H1 (cell line): ENCODE measurements around the gene ATP8B2. TPM values are rescaled to one million over a fixed set of nuclear protein-coding genes. Genes with fewer than 3 reads are reported as not detected.

Source experiments
- CTCF ChIA-PET: fragments of 300-600 bp; sonication (Branson Sonifier 250); formaldehyde crosslinking; loops from one replicate; lab custom pipeline; 2021; ENCODE audit not compliant: partially characterized antibody; lab: Charles Lee
- POLR2A ChIA-PET: fragments of 300-600 bp; sonication (Branson Sonifier 250); formaldehyde crosslinking; loops from one replicate; lab custom pipeline; 2021; ENCODE audit warnings: inconsistent platforms; ENCODE audit not compliant: partially characterized antibody; lab: Charles Lee
- DNase-seq, 2 experiments: peaks; one replicate each; pipeline versions ENCODE4 v3.0.0 to v3.0.0-alpha.2; 2010 to 2022; ENCODE audit warnings: low spot score in 2 of 2, low read depth in 1 of 2, mixed read lengths in 1 of 2
- FAIRE-seq: peaks from 2 replicates; lab custom pipeline; 2011; peaks lifted over from hg19 to GRCh38; lab: Jason Lieb, UNC
- H2AFZ ChIP-seq: 2 replicates; pipeline ENCODE4 v1.8.1; 2012; ENCODE audit warnings: low read length, inconsistent platforms
- H2AK5ac ChIP-seq: 2 replicates; pipeline ENCODE4 v1.6.1; 2013; ENCODE audit warnings: low read depth, low read length
- H2BK120ac ChIP-seq: replicated peaks from 2 replicates; pipeline ENCODE3; 2013; ENCODE audit warnings: low read depth, low read length, inconsistent platforms
- H2BK12ac ChIP-seq: 2 replicates; pipeline ENCODE4 v1.6.1; 2013; ENCODE audit warnings: low read depth, low read length
- H2BK15ac ChIP-seq: 2 replicates; pipeline ENCODE4 v1.6.1; 2013; ENCODE audit warnings: low read length
- H2BK20ac ChIP-seq: 2 replicates; pipeline ENCODE4 v1.6.1; 2013; ENCODE audit warnings: low read length
- H2BK5ac ChIP-seq: 2 replicates; pipeline ENCODE4 v1.6.1; 2013; ENCODE audit warnings: low read depth, low read length
- H3K14ac ChIP-seq: 2 replicates; pipeline ENCODE4 v1.6.1; 2013; ENCODE audit warnings: inconsistent platforms; ENCODE audit not compliant: insufficient read length
- H3K18ac ChIP-seq: 2 replicates; pipeline ENCODE4 v1.6.1; 2013; ENCODE audit warnings: low read length; ENCODE audit errors: extremely low read depth
- H3K23ac ChIP-seq: 2 replicates; pipeline ENCODE4 v1.6.1; 2013; ENCODE audit warnings: inconsistent platforms; ENCODE audit not compliant: insufficient read length
- H3K23me2 ChIP-seq: 2 replicates; pipeline ENCODE4 v1.6.1; 2013; ENCODE audit warnings: low read depth, low read length
- H3K27ac ChIP-seq: 2 replicates; pipeline ENCODE4 v1.6.1; 2011; ENCODE audit warnings: low read depth, low read length, inconsistent platforms
- H3K27me3 ChIP-seq, 4 experiments: replicated peaks in 1 of 4; 1 replicate in 1 of 4; 2 replicates in 3 of 4; pipeline versions ENCODE4 v1.6.1 to v1.8.1; 2011 to 2013; ENCODE audit warnings: low read length in 3 of 4, mild to moderate bottlenecking in 3 of 4, inconsistent platforms in 2 of 4, mixed read lengths in 2 of 4, moderate library complexity in 1 of 4; ENCODE audit not compliant: control insufficient read depth in 3 of 4, insufficient read depth in 3 of 4; ENCODE audit errors: extremely low read depth in 1 of 4
- H3K36me3 ChIP-seq, 4 experiments: 2 replicates each; pipeline versions ENCODE4 v1.6.1 to v1.8.1; 2011 to 2013; ENCODE audit warnings: mild to moderate bottlenecking in 4 of 4, low read length in 3 of 4, moderate library complexity in 2 of 4, control low read depth in 1 of 4, inconsistent platforms in 1 of 4; ENCODE audit not compliant: insufficient read depth in 4 of 4, control insufficient read depth in 2 of 4
- H3K4ac ChIP-seq: replicated peaks from 2 replicates; pipeline ENCODE3; 2013; ENCODE audit warnings: low read length, low read depth, mixed read lengths, inconsistent platforms; ENCODE audit not compliant: insufficient read length
- H3K4me1 ChIP-seq, 4 experiments: replicated peaks in 1 of 4; 1 replicate in 1 of 4; 2 replicates in 3 of 4; pipeline versions ENCODE4 v1.6.1 to v1.8.1; 2011 to 2013; ENCODE audit warnings: low read length in 3 of 4, inconsistent platforms in 2 of 4, mixed read lengths in 1 of 4; ENCODE audit not compliant: insufficient read depth in 4 of 4, control insufficient read depth in 3 of 4
- H3K4me2 ChIP-seq, 2 experiments: 2 replicates each; pipeline versions ENCODE4 v1.6.1 to v1.8.1; 2011 to 2013; ENCODE audit warnings: low read depth in 2 of 2, low read length in 2 of 2, control low read depth in 1 of 2, inconsistent platforms in 1 of 2, mild to moderate bottlenecking in 1 of 2; ENCODE audit not compliant: insufficient read depth in 1 of 2
- H3K4me3 ChIP-seq, 4 experiments: fragments of 200-600, 300-600 bp in 1 of 4; sonication (generic), shearing (Covaris generic), sonication (Bioruptor Twin) in 1 of 4; 2 replicates each; pipeline versions ENCODE4 v1.5.1 to v1.8.1; 2011 to 2016; ENCODE audit warnings: low read length in 4 of 4, low read depth in 3 of 4, control low read depth in 2 of 4, inconsistent platforms in 2 of 4, mild to moderate bottlenecking in 2 of 4, mixed read lengths in 1 of 4, moderate library complexity in 1 of 4; ENCODE audit not compliant: insufficient read depth in 2 of 4; ENCODE audit errors: extremely low read depth in 1 of 4
- H3K56ac ChIP-seq: replicated peaks from 2 replicates; pipeline ENCODE3; 2013; ENCODE audit warnings: low read depth, mild to moderate bottlenecking, mixed read lengths, low read length, inconsistent platforms; ENCODE audit not compliant: insufficient read length
- H3K79me1 ChIP-seq: 2 replicates; pipeline ENCODE4 v1.6.1; 2013; ENCODE audit warnings: low read depth, low read length, control low read depth
- H3K79me2 ChIP-seq, 2 experiments: 2 replicates each; pipeline versions ENCODE4 v1.6.1 to v1.8.1; 2012 to 2013; ENCODE audit warnings: low read length in 2 of 2, mild to moderate bottlenecking in 2 of 2, inconsistent platforms in 1 of 2; ENCODE audit not compliant: insufficient read depth in 2 of 2, control insufficient read depth in 1 of 2
- H3K9ac ChIP-seq, 4 experiments: replicated peaks in 1 of 4; 1 replicate in 1 of 4; 2 replicates in 3 of 4; pipeline versions ENCODE4 v1.6.1 to v1.8.1; 2011 to 2013; ENCODE audit warnings: low read depth in 3 of 4, low read length in 3 of 4, control low read depth in 2 of 4, mild to moderate bottlenecking in 2 of 4, moderate library complexity in 2 of 4, inconsistent platforms in 1 of 4; ENCODE audit errors: extremely low read depth in 1 of 4
- H3K9me3 ChIP-seq, 2 experiments: 2 replicates each; pipeline versions ENCODE4 v1.6.1 to v1.8.1; 2012 to 2013; ENCODE audit warnings: mild to moderate bottlenecking in 2 of 2, moderate library complexity in 2 of 2, control low read depth in 1 of 2, inconsistent platforms in 1 of 2, low read depth in 1 of 2, low read length in 1 of 2, mixed read lengths in 1 of 2; ENCODE audit not compliant: insufficient read depth in 2 of 2
- H4K20me1 ChIP-seq, 2 experiments: replicated peaks in 1 of 2; 2 replicates each; pipeline versions ENCODE3 to v1.8.1; 2011 to 2013; ENCODE audit warnings: inconsistent platforms in 2 of 2, low read length in 2 of 2, mild to moderate bottlenecking in 1 of 2; ENCODE audit not compliant: insufficient read depth in 2 of 2, control insufficient read depth in 1 of 2
- H4K5ac ChIP-seq: 2 replicates; pipeline ENCODE4 v1.6.1; 2013; ENCODE audit warnings: low read length, low read depth, mixed read lengths, inconsistent platforms; ENCODE audit not compliant: insufficient read length
- H4K8ac ChIP-seq: 2 replicates; pipeline ENCODE4 v1.8.0; 2013; ENCODE audit warnings: mild to moderate bottlenecking, moderate library complexity, low read length, inconsistent platforms; ENCODE audit not compliant: insufficient read depth; ENCODE audit errors: extremely low read depth
- H4K91ac ChIP-seq: replicated peaks from 2 replicates; pipeline ENCODE3; 2013; ENCODE audit warnings: low read length, mixed read lengths, inconsistent platforms; ENCODE audit not compliant: insufficient read length
- BACH1 ChIP-seq: IDR thresholded peaks from 2 replicates; pipeline ENCODE4 v1.6.1; 2012; ENCODE audit warnings: low read length, improper control_type of control experiment
- BCL11A ChIP-seq, 2 experiments: IDR thresholded peaks; one replicate each; pipeline ENCODE4 v1.6.1; 2011; ENCODE audit warnings: low read depth in 2 of 2, low read length in 2 of 2, mild to moderate bottlenecking in 2 of 2
- CBX5 ChIP-seq: fragments of 300-800, 300-1000 bp; sonication (generic); IDR thresholded peaks from 2 replicates; pipeline ENCODE4 v1.7.1; 2016; ENCODE audit warnings: antibody characterized with exemption, low read length, low read depth
- CTCF ChIP-seq, 3 experiments: IDR thresholded peaks; 1 replicate in 2 of 3; 2 replicates in 1 of 3; pipeline versions ENCODE4 v1.5.1 to v1.6.1; 2011; ENCODE audit warnings: low read length in 3 of 3, mild to moderate bottlenecking in 3 of 3, inconsistent platforms in 2 of 3, low read depth in 1 of 3, moderate library complexity in 1 of 3; ENCODE audit not compliant: insufficient read depth in 1 of 3; ENCODE audit errors: control extremely low read depth in 1 of 3
- EGR1 ChIP-seq: IDR thresholded peaks from 2 replicates; pipeline ENCODE4 v1.6.1; 2011; ENCODE audit warnings: low read depth, low read length, borderline replicate concordance
- GTF2F1 ChIP-seq: IDR thresholded peaks from 2 replicates; pipeline ENCODE4 v1.6.1; 2012; ENCODE audit warnings: low read depth, low read length, improper control_type of control experiment, borderline replicate concordance
- NANOG ChIP-seq: IDR thresholded peaks from 2 replicates; pipeline ENCODE4 v1.6.1; 2011; ENCODE audit warnings: low read length, low read depth, mild to moderate bottlenecking, inconsistent platforms; ENCODE audit not compliant: insufficient read depth, poor library complexity, severe bottlenecking
- POU5F1 ChIP-seq: IDR thresholded peaks from 2 replicates; pipeline ENCODE4 v1.6.1; 2011; ENCODE audit warnings: low read depth, mild to moderate bottlenecking, low read length, moderate library complexity
- RFX5 ChIP-seq: IDR thresholded peaks from 2 replicates; pipeline ENCODE4 v1.6.1; 2011; ENCODE audit warnings: low read depth, low read length, improper control_type of control experiment, borderline replicate concordance
- SIN3A ChIP-seq, 2 experiments: IDR thresholded peaks in 1 of 2; conservative IDR thresholded peaks in 1 of 2; 2 replicates each; pipeline ENCODE4 v1.6.1; 2011 to 2012; ENCODE audit warnings: low read length in 2 of 2, improper control_type of control experiment in 1 of 2, low read depth in 1 of 2, mild to moderate bottlenecking in 1 of 2
- SP1 ChIP-seq: IDR thresholded peaks from 2 replicates; pipeline ENCODE4 v1.6.1; 2011; ENCODE audit warnings: low read depth, low read length
- SP4 ChIP-seq: IDR thresholded peaks from 2 replicates; pipeline ENCODE4 v1.6.1; 2012; ENCODE audit warnings: low read length, inconsistent platforms
- WGBS, 2 experiments: shearing (Covaris generic) in 1 of 2; methylation state at CpG; one replicate each; pipeline versions ENCODE4 v1.1.6 to v1.1.7; 2013 to 2015; ENCODE audit warnings: low lambda C conversion rate in 2 of 2, mixed read lengths in 2 of 2, inconsistent platforms in 1 of 2, low coverage in 1 of 2, missing lambda C conversion rate in 1 of 2; ENCODE audit not compliant: insufficient replicate concordance in 2 of 2, insufficient coverage in 1 of 2, insufficient read length in 1 of 2; ENCODE audit errors: extremely low coverage in 1 of 2, missing lambda C conversion rate in 1 of 2; 5-methylcytosine and 5-hydroxymethylcytosine counted together
- polyA plus RNA-seq, 7 experiments: library from polyadenylated mRNA; depleted of rRNA in 3 of 7; stranded (reverse) in 5 of 7; unstranded in 2 of 7; fragments of >200 nt in 5 of 7; fragments of 200-250 nt in 2 of 7; gene quantifications; 1 replicate in 5 of 7; 2 replicates in 1 of 7; 4 replicates in 1 of 7; pipeline versions ENCODE4 v1.2.1 to v1.2.3, GENCODE V29; 2011 to 2013; ENCODE audit warnings: missing spikeins in 2 of 7, mixed read lengths in 2 of 7
- total RNA-seq: library from RNA; stranded (reverse); fragmentation: NEBNext Ultra II Directional; extraction: Animal tissue kit (Norgen Biotek cat#: 25700); gene quantifications from 2 replicates; pipeline ENCODE4 v1.2.1, GENCODE V29; 2021

Gene ATP8B2
- total and polyA plus RNA-seq, 2 of the 8 experiments (the other 6 are each of a cell fraction or from before 2014, with no cell fraction given), result 61.4 to 70.1 TPM

- H2BK5ac ChIP-seq, result no peak overlapping the region
- no peak overlapping the region for H4K8ac ChIP-seq
- no peak for DNase-seq
- no peaks in the 10 kb centered on the region for H3K36me3 ChIP-seq
- H3K14ac ChIP-seq, result no peak overlapping the region
- H3K79me1 ChIP-seq, result no peaks in the 10 kb centered on the region
- no peak overlapping the region for H2AFZ ChIP-seq
- 84% methylated on average over 4 of the region's 4 CpGs; no CpG with 5 or more reads in 1 of the 2 experiments for WGBS, 2 experiments
- no peak overlapping the region for H3K4ac ChIP-seq
- H3K9ac ChIP-seq, result no peak overlapping the region
- H3K4me1 ChIP-seq, result no peaks in the 10 kb centered on the region
- ChIA-PET CTCF (interaction anchor here (1.2 to 21.7 kb wide), 2 partner anchors 11 to 27 kb away, joined by 3 to 507 read pairs; no protein-coding TSS in a partner anchor), POLR2A (no interaction called here)
- H2BK15ac ChIP-seq, result no peak overlapping the region
- H4K91ac ChIP-seq, result no peak overlapping the region
- no peak overlapping the region for H2BK12ac ChIP-seq
- no peak overlapping the region for H2BK120ac ChIP-seq
- H2BK20ac ChIP-seq, result no peak overlapping the region
- no peak for FAIRE-seq
- no peak overlapping the region for H3K4me3 ChIP-seq
- no peak overlapping the region for H2AK5ac ChIP-seq
- no peak overlapping the region for H3K56ac ChIP-seq
- no peaks in the 10 kb centered on the region for H4K20me1 ChIP-seq
- no peaks in the 10 kb centered on the region for H3K79me2 ChIP-seq
- no peak overlapping the region for H3K4me2 ChIP-seq
- H3K9me3 ChIP-seq, result peaks cover 0 to 9% of the 10 kb centered on the region in 2 experiments; a peak in 1 of 4 replicates
- no peak overlapping the region for H4K5ac ChIP-seq
- no peaks in the 10 kb centered on the region for H3K27me3 ChIP-seq
- H3K18ac ChIP-seq, result no peak overlapping the region
- H3K23me2 ChIP-seq, result no peaks in the 10 kb centered on the region
- no peak overlapping the region for H3K23ac ChIP-seq
- no peak overlapping the region for H3K27ac ChIP-seq
- TF ChIP-seq CBX5 (no peak), SP4 (no peak), BCL11A (IDR thresholded peaks at IDR 0.05; ENCODE audit: low read depth in 2 of 2, low read length in 2 of 2) (no peak), CTCF (IDR thresholded peaks at IDR 0.05; ENCODE audit: control extremely low read depth in 1 of 3, insufficient read depth in 1 of 3, low read depth in 1 of 3, low read length in 3 of 3) (no peak), NANOG (no peak), BACH1 (no peak), SIN3A (conservative IDR thresholded peaks at IDR 0.05 in 1 of 2, IDR thresholded peaks at IDR 0.05 in 1 of 2; ENCODE audit: low read depth in 1 of 2, low read length in 2 of 2) (no peak), EGR1 (no peak), POU5F1 (no peak), GTF2F1 (no peak), RFX5 (no peak), SP1 (no peak)
Observed at GRCh38 chr1:154318386-154318785, 6.9 kb upstream of the ATP8B2 start.
